Prostate gland (tissue), 2 donors: ENCODE measurements around the gene NFKBIA. TPM values are rescaled to one million over a fixed set of nuclear protein-coding genes. Genes with fewer than 3 reads are reported as not detected.
"Not testable (repeated sequence)": the region's sequence is repeated elsewhere in the genome, so short reads cannot be mapped to it uniquely, and the experiment has no call there.

Experiments used
- DNase-seq: peaks from one replicate; pipeline ENCODE4 v3.0.0-alpha.2; 2019; ENCODE audit warnings: low spot score
- H3K27ac ChIP-seq, 2 donors: fragments of 200-600 bp; sonication (generic); 2 replicates each; pipeline ENCODE4 v1.5.1; 2017 to 2019
- H3K27me3 ChIP-seq: fragments of 200-600 bp; sonication (generic); replicated peaks from 2 replicates; pipeline ENCODE4 v1.5.1; 2019; ENCODE audit not compliant: insufficient read depth
- H3K36me3 ChIP-seq, 2 donors: fragments of 200-600 bp; sonication (generic); 1 replicate in 1 of 2; 2 replicates in 1 of 2; pipeline versions ENCODE4 v1.5.1 to v1.8.1; 2017 to 2019
- H3K4me1 ChIP-seq: fragments of 200-600 bp; sonication (generic); replicated peaks from 2 replicates; pipeline ENCODE4 v1.5.1; 2019
- H3K4me3 ChIP-seq, 2 donors: fragments of 200-600 bp; sonication (generic); 2 replicates each; pipeline ENCODE4 v1.5.1; 2017 to 2019
- H3K9me3 ChIP-seq: fragments of 200-600 bp; sonication (generic); 2 replicates; pipeline ENCODE4 v1.5.1; 2017
- CTCF ChIP-seq, 4 experiments: fragments of 200-600 bp in 2 of 4; fragments of 450-650 bp in 2 of 4; sonication (generic) in 2 of 4; IDR thresholded peaks; 1 replicate in 3 of 4; 2 replicates in 1 of 4; pipeline ENCODE4 v1.5.1; 2016 to 2019; ENCODE audit warnings: antibody characterized with exemption in 4 of 4, mild to moderate bottlenecking in 2 of 4, moderate library complexity in 2 of 4
- POLR2A ChIP-seq: fragments of 450-650 bp; IDR thresholded peaks from one replicate; pipeline ENCODE4 v1.6.1; 2016; ENCODE audit warnings: antibody characterized with exemption, mild to moderate bottlenecking
- POLR2AphosphoS5 ChIP-seq: sonication (generic); formaldehyde crosslinking; IDR thresholded peaks from one replicate; pipeline ENCODE4 v1.6.1; 2017; ENCODE audit warnings: antibody characterized with exemption
- WGBS: methylation state at CpG from one replicate; pipeline ENCODE4 v1.1.5; 2018; 5-methylcytosine and 5-hydroxymethylcytosine counted together
- intact Hi-C: fragments of 100-400 bp; cut with DNase I; formaldehyde crosslinking; loops from one replicate; pipeline ENCODE4 v1.14.2; 2022
- total RNA-seq, 2 donors: library from RNA; depleted of rRNA; stranded (reverse); fragments of >200 nt; gene quantifications; one replicate each; pipeline ENCODE4 v1.1.0, GENCODE V29; 2016

The NFKBIA gene
- total RNA-seq, 2 donors from 2014 or later = 294 to 415 TPM

GRCh38 chr14:35375558-35376025, 29.0 kb downstream of the NFKBIA start:
- DNase-seq = no peak
- TF ChIP-seq POLR2AphosphoS5 (no peak), POLR2A (no peak), CTCF (IDR thresholded peaks at IDR 0.05) (no peak)
- Histone ChIP-seq H3K27me3 (no peaks in the 10 kb centered on the region), H3K4me3 (no peak overlapping the region), H3K27ac (no peak overlapping the region), H3K4me1 (no peaks in the 10 kb centered on the region), H3K9me3 (no peaks in the 10 kb centered on the region), H3K36me3 (no peaks in the 10 kb centered on the region)
- intact Hi-C loops = no loop called here
- 81% methylated on average over 7 of the region's 7 CpGs for WGBS

- H3K4me3 ChIP-seq = no peak overlapping the region
- H3K27me3 ChIP-seq = no peaks in the 10 kb centered on the region
- DNase-seq = no peak
- no peaks in the 10 kb centered on the region for H3K4me1 ChIP-seq
- TF ChIP-seq CTCF (IDR thresholded peaks at IDR 0.05) (no peak), POLR2AphosphoS5 (peak; percentile 66), POLR2A (no peak)
- WGBS = 38% methylated on average over 7 of the region's 7 CpGs
- H3K9me3 ChIP-seq = no peaks in the 10 kb centered on the region
- H3K36me3 ChIP-seq = no peaks in the 10 kb centered on the region
- peak overlapping the region; percentile 21 to 45 for H3K27ac ChIP-seq
- intact Hi-C loops = no loop called here
Observed at GRCh38 chr14:35374263-35374712, 30.3 kb downstream of the NFKBIA start.

GRCh38 chr14:35373208-35373607, 31.3 kb downstream of the NFKBIA start:
- H3K4me3 ChIP-seq, H3K36me3 ChIP-seq, H3K27me3 ChIP-seq, H3K4me1 ChIP-seq, H3K27ac ChIP-seq, intact Hi-C loops, H3K9me3 ChIP-seq, DNase-seq: not testable (repeated sequence)
- 90% methylated on average over 11 of the region's 11 CpGs for WGBS

- H3K4me1 ChIP-seq = no peaks in the 10 kb centered on the region
- H3K36me3 ChIP-seq = no peaks in the 10 kb centered on the region
- intact Hi-C loops = no loop called here
- WGBS = 80% methylated on average over 5 of the region's 5 CpGs
- no peaks in the 10 kb centered on the region for H3K27me3 ChIP-seq
- H3K27ac ChIP-seq = no peak overlapping the region
- TF ChIP-seq POLR2AphosphoS5 (no peak), POLR2A (no peak), CTCF (IDR thresholded peaks at IDR 0.05) (no peak)
- DNase-seq = no peak
- no peak overlapping the region for H3K4me3 ChIP-seq
- H3K9me3 ChIP-seq = no peaks in the 10 kb centered on the region
Observed at GRCh38 chr14:35370969-35371368, 33.6 kb downstream of the NFKBIA start.

- WGBS = 65% methylated on average over 23 of the region's 24 CpGs
- no peaks in the 10 kb centered on the region for H3K4me1 ChIP-seq
Observed at GRCh38 chr14:35369701-35370191, 34.8 kb downstream of the NFKBIA start.

More at GRCh38 chr14:35369701-35370191, 34.8 kb downstream of the NFKBIA start:
- Histone ChIP-seq H3K27me3 (no peaks in the 10 kb centered on the region), H3K4me3 (no peak overlapping the region), H3K9me3 (no peaks in the 10 kb centered on the region), H3K27ac (peak overlapping the region; percentile 32 to 43), H3K36me3 (no peaks in the 10 kb centered on the region)
- intact Hi-C loops = no loop called here
- TF ChIP-seq POLR2A (no peak), POLR2AphosphoS5 (peak; percentile 38)
- peak; percentile 49 for DNase-seq
